HG03575 (cell line): ENCODE data around the gene IPO11.
"Not testable (repeated sequence)": the region's sequence is repeated elsewhere in the genome, so short reads cannot be mapped to it uniquely, and the experiment has no call there.

Experiments
- ATAC-seq: cut with Tn5 transposase; IDR thresholded peaks from one replicate; pipeline ENCODE4 v1.9.1; 2021; ENCODE audit not compliant: unreplicated experiment, insufficient number of reproducible peaks, low FRiP score; ENCODE audit errors: extremely low read depth

IPO11 gene

GRCh38 chr5:62652225-62652624, 239.7 kb downstream of the IPO11 start:
- no peak for ATAC-seq

GRCh38 chr5:62653001-62653863, 240.7 kb downstream of the IPO11 start:
- ATAC-seq = no peak

GRCh38 chr5:62653864-62654575, 241.5 kb downstream of the IPO11 start:
- no peak for ATAC-seq

GRCh38 chr5:62657772-62658171, 245.2 kb downstream of the IPO11 start:
- not testable (repeated sequence) for ATAC-seq

- no peak for ATAC-seq
Measured at GRCh38 chr5:62661126-62661525, 248.6 kb downstream of the IPO11 start.

- no peak for ATAC-seq
Measured at GRCh38 chr5:62662521-62662920, 250.0 kb downstream of the IPO11 start.

- no peak for ATAC-seq
Measured at GRCh38 chr5:62671479-62671878, 258.9 kb downstream of the IPO11 start.

GRCh38 chr5:62676596-62676995, 264.0 kb downstream of the IPO11 start:
- ATAC-seq = not testable (repeated sequence)
